Measurements from ENCODE around the gene IFNK.

DNA sequence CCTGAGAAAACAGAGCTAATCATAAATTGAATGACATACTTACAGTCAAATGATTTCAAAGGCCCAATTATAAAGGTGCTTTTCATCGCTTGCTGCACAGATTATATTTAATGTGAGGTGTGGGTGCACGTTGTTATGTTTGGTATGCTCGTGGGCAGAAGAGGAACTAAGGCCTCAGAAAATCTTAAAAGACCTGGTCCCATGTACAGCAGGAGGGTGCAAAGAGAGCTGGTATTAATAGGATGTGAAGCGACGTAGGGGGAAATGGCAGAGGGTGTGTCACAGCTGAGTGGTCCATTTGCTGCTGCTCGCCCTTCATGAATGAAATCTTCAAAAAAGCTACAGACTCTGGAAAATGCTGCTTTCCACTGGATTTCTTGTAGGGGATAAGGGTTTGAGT lies 40.5 kb upstream of the IFNK start:
- TF ChIP-seq POLR2A (IDR thresholded peaks at IDR 0.05) (no peak), CTCF (IDR thresholded peaks at IDR 0.05) (no peak)

Data from adrenal gland (tissue), 5 donors.